Measurements from ENCODE around the gene SVIL. TPM values are rescaled to one million over a fixed set of nuclear protein-coding genes. Genes with fewer than 3 reads are reported as not detected.

SVIL gene
- total and polyA plus RNA-seq, 2 of the 13 experiments (the other 11 are each of a cell fraction or from before 2014, with no cell fraction given): 3.9 to 12.1 TPM

- TF ChIP-seq NR2C2 (CRISPR knock-in tag; IDR thresholded peaks at IDR 0.05; ENCODE audit: borderline replicate concordance) (peak; percentile 27; the same call in 1 of the 2 replicates), SOX6 (IDR thresholded peaks at IDR 0.05) (no peak), SOX6 (CRISPR knock-in tag; IDR thresholded peaks at IDR 0.05) (peak; percentile 37; the same call in 1 of the 2 replicates), SP5 (CRISPR knock-in tag; IDR thresholded peaks at IDR 0.05; ENCODE audit: borderline replicate concordance, low read depth) (0 out of 2 replicates have a peak, but pooled peaks have one; percentile 22), FOXP1 (IDR thresholded peaks at IDR 0.05) (no peak), FOXP1 (CRISPR knock-in tag; IDR thresholded peaks at IDR 0.05) (peak; percentile 80; the same call in 1 of the 2 replicates), FOXA3 (CRISPR knock-in tag; IDR thresholded peaks at IDR 0.05) (peak; percentile 10; the same call in 1 of the 2 replicates), FOSL2 (CRISPR knock-in tag; IDR thresholded peaks at IDR 0.05) (peak; percentile 87), ZNF317 (CRISPR knock-in tag; IDR thresholded peaks at IDR 0.05) (no peak), EEA1 (CRISPR knock-in tag; IDR thresholded peaks at IDR 0.05; ENCODE audit: borderline replicate concordance) (no peak), RXRA (CRISPR knock-in tag; IDR thresholded peaks at IDR 0.05) (peak; percentile 23; the same call in 1 of the 2 replicates), CEBPB (IDR thresholded peaks at IDR 0.05; ENCODE audit: borderline replicate concordance, low read depth, low read length) (peak; percentile 38; the same call in 1 of the 2 replicates), FOXP4 (CRISPR knock-in tag; IDR thresholded peaks at IDR 0.05) (peak; percentile 61), NR2F1 (CRISPR knock-in tag; IDR thresholded peaks at IDR 0.05) (peak; percentile 71 to 79; a peak in 3 of 4 replicates)
Observed at GRCh38 chr10:29648983-29649268, 14.2 kb upstream of the SVIL start (continued).
